Neutrophil (primary cell): ENCODE data around the gene POLR1B.

Experiments
- H3K27ac ChIP-seq: fragments of 200-600 bp; sonication (generic); 2 replicates; pipeline ENCODE4 v1.5.1; 2016; ENCODE audit warnings: mild to moderate bottlenecking, moderate library complexity
- H3K27me3 ChIP-seq: fragments of 200-600 bp; sonication (generic); 2 replicates; pipeline ENCODE4 v1.6.0; 2016; ENCODE audit warnings: mild to moderate bottlenecking
- H3K36me3 ChIP-seq: fragments of 200-600 bp; sonication (generic); 2 replicates; pipeline ENCODE4 v1.5.1; 2017
- H3K4me1 ChIP-seq, 2 experiments: fragments of 200-600 bp in 1 of 2; sonication (generic) in 1 of 2; 1 replicate in 1 of 2; 2 replicates in 1 of 2; pipeline versions ENCODE4 v1.5.1 to v1.6.1; 2013 to 2016; ENCODE audit warnings: low read depth in 1 of 2, low read length in 1 of 2, mild to moderate bottlenecking in 1 of 2, moderate library complexity in 1 of 2; ENCODE audit not compliant: control insufficient read depth in 1 of 2, insufficient read depth in 1 of 2
- H3K4me3 ChIP-seq, 2 experiments: fragments of 200-600 bp in 1 of 2; sonication (generic) in 1 of 2; 1 replicate in 1 of 2; 2 replicates in 1 of 2; pipeline ENCODE4 v1.5.1; 2013 to 2016; ENCODE audit warnings: low read depth in 1 of 2, low read length in 1 of 2, mild to moderate bottlenecking in 1 of 2, moderate library complexity in 1 of 2
- H3K9me3 ChIP-seq: fragments of 200-600 bp; sonication (generic); 2 replicates; pipeline ENCODE4 v1.5.1; 2016
- CTCF ChIP-seq: fragments of 200-600 bp; sonication (generic); IDR thresholded peaks from 2 replicates; pipeline ENCODE4 v1.5.1; 2016; ENCODE audit warnings: antibody characterized with exemption

The POLR1B gene

GRCh38 chr2:112600634-112601033, 58.4 kb downstream of the POLR1B start:
- Histone ChIP-seq H3K4me3 (no peak overlapping the region), H3K27me3 (no peaks in the 10 kb centered on the region), H3K4me1 (peaks cover 6 to 7% of the 10 kb centered on the region in 2 experiments), H3K9me3 (no peaks in the 10 kb centered on the region), H3K27ac (no peak overlapping the region), H3K36me3 (no peaks in the 10 kb centered on the region)
- no peak for TF ChIP-seq CTCF

DNA sequence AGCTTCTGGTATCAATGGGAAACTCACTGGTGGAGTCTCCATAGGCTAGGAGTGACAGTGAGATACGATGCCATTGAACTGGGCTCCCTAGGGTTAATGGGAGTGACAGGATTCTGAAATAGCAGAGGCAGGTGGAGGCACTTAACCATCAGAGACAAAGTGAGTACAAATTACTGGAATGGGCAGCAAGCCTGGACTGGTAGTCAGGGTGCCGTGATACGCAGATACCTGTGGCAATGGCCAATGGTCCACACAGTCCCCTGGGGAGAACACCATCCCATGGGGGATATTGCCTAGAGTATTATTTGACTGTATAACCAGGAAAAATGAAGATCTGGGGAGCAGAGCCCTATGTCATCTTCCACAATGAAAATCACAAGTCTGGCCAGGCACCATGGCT, 59.5 kb downstream of the POLR1B start:
- Histone ChIP-seq H3K9me3 (no peaks in the 10 kb centered on the region), H3K36me3 (no peaks in the 10 kb centered on the region), H3K27ac (no peak overlapping the region), H3K4me1 (peaks cover 6 to 7% of the 10 kb centered on the region in 2 experiments), H3K4me3 (no peak overlapping the region), H3K27me3 (no peaks in the 10 kb centered on the region)
- TF ChIP-seq CTCF, result no peak

GRCh38 chr2:112602917-112603316, 60.7 kb downstream of the POLR1B start:
- Histone ChIP-seq H3K4me3 (no peak overlapping the region), H3K9me3 (no peaks in the 10 kb centered on the region), H3K27me3 (no peaks in the 10 kb centered on the region), H3K4me1 (peaks cover 6 to 7% of the 10 kb centered on the region in 2 experiments), H3K27ac (no peak overlapping the region), H3K36me3 (no peaks in the 10 kb centered on the region)
- TF ChIP-seq CTCF, result no peak

GRCh38 chr2:112603731-112604130, 61.5 kb downstream of the POLR1B start:
- Histone ChIP-seq H3K36me3 (no peaks in the 10 kb centered on the region), H3K4me1 (peaks cover 6 to 7% of the 10 kb centered on the region in 2 experiments)

DNA sequence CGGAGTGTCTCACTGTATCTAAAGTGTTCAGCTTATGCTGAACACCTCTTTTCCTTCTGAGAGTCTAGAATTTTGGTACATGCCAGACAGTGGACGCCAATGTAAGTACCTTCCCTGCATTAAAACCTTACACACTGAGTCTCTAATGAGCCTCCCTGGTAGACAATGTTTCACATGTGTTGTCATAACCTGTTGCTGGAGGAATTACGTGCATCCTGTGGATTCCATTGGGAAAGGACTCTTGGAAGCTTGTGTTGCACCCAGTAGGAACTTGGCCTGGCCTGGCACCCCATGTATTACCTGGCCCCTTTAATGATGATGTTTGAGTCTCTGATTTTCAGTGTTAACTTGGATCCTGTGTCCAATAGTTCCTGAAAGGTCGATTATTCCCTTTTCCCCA, 62.7 kb downstream of the POLR1B start:
- H3K27ac ChIP-seq, result no peak overlapping the region
- no peak for TF ChIP-seq CTCF

More at GRCh38 chr2:112603731-112604130, 61.5 kb downstream of the POLR1B start:
- Histone ChIP-seq H3K27me3 (no peaks in the 10 kb centered on the region), H3K4me3 (no peak overlapping the region), H3K9me3 (no peaks in the 10 kb centered on the region), H3K27ac (no peak overlapping the region)
- no peak for TF ChIP-seq CTCF

GRCh38 chr2:112605926-112606325, 63.7 kb downstream of the POLR1B start:
- Histone ChIP-seq H3K9me3 (no peaks in the 10 kb centered on the region), H3K36me3 (no peaks in the 10 kb centered on the region), H3K27me3 (no peaks in the 10 kb centered on the region), H3K4me3 (no peak overlapping the region), H3K4me1 (no peaks in the 10 kb centered on the region), H3K27ac (no peak overlapping the region)
- no peak for TF ChIP-seq CTCF

More for the DNA sequence above, 62.7 kb downstream of the POLR1B start:
- Histone ChIP-seq H3K9me3 (no peaks in the 10 kb centered on the region), H3K4me1 (peaks cover 3% of the 10 kb centered on the region in 2 experiments), H3K4me3 (no peak overlapping the region), H3K27me3 (no peaks in the 10 kb centered on the region), H3K36me3 (no peaks in the 10 kb centered on the region)
